ENCODE data around the gene SPTBN1.

Gene SPTBN1

GRCh38 chr2:54595999-54596902, 140.1 kb downstream of the SPTBN1 start:
- DNase-seq = peak; percentile 13

DNA sequence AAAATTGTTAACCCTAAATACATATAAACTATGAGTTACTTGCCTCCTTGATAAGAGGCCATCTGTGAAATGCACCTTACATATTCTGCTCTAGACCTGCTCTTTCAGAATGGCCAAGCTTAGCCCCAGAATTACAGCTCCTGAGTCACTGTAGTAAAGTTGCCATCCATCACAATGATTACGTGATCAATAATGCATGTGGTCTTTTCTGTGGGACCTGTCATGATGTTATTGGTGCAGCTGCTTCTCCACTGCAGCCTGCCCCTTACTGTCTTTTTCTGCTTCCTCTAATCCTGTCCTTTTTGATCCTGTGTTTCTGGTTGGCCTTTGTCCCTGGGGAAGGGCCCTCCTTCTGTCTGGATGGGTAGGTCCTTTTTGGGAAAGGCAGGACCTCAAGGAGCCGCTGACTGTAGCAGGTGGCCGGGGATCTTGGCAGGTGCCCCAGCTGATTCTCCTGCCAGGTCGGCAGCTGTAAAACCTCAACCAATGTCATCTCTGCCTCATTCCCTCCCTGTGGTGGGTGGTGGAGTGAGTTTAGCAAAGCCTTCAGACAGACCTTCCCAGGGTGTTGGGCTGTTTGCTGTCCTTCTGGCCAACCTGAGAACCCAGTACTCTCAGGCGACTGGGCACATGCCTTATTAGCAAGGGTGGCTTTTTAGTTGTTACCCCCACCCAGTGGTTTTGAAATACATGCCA, 141.2 kb downstream of the SPTBN1 start:
- no peak for DNase-seq

- no peak for DNase-seq
These were observed 142.5 kb downstream of the SPTBN1 start for GRCh38 chr2:54598347-54599325.

- DNase-seq = no peak
These were observed 143.2 kb downstream of the SPTBN1 start for GRCh38 chr2:54599326-54599710.

- DNase-seq = no peak
These were observed 143.8 kb downstream of the SPTBN1 start for GRCh38 chr2:54599914-54600313.

DNA sequence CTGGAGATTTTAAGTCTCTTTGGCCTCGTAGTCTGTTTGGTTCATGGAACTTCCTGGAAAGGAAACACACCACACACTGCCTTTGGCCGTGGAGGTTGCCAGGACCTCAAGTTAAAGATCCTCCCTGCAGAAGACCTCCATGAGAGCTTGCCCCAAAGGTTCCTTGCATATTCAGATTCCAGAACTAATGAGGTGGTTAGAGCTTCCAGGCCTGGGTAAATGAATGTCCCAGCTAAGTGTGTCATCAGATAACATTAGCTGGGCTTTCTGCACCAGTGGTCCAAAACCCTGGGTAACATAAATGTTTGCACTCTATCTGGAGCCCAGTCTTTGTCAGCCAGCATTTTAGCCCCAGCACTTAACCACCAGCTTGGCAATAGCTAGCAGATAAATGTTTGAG, 145.2 kb downstream of the SPTBN1 start:
- no peak for DNase-seq

DNA sequence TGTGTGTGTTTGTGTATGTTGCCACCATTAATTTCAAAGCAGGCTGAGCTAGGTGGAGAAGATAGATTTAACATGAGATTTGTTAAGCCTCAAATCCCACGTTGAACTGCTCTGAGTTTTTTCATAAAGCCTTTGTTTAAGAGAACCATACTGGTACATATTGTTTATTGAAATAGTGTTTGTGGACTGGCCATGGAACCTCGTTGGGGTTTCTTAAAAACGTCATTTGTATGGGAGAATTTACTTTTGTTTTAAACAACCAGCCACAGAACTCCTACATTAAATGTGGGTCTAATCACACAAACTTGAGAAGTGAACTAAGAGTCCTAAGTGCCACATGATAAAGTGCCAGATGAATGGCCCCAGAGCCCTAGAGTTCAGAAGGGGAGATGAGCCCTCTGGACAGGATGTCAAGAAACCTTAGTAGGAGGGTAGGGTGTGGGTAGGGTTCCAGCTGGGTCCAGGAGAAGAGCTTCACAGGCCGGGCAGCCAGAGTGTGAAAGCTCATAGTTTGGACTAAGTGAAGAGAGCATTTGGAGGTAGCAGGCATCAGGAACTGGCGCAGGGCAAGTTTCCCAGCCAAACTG, 146.7 kb downstream of the SPTBN1 start:
- no peak for DNase-seq

- DNase-seq = no peak
These were observed 147.2 kb downstream of the SPTBN1 start for GRCh38 chr2:54603357-54603756.

DNA sequence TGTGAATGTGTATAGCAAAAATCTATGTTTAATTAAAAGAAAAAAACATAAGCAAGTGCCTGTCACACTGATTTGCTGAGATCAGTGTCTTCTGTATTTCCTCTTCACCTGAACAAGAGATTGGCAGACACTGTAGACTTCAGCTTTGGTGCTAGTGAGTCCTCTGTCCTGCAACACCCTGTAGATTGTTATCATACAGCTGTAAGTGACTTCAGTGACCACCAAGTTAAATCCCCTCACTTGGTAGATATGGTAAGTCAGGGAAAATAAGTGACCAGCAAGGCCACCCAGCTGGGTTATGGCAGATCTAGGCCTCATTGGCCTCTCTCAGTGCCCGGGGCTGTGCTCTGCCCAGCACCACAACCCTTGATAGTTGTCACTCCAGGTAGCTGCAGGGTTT, 147.7 kb downstream of the SPTBN1 start:
- DNase-seq = no peak

DNA sequence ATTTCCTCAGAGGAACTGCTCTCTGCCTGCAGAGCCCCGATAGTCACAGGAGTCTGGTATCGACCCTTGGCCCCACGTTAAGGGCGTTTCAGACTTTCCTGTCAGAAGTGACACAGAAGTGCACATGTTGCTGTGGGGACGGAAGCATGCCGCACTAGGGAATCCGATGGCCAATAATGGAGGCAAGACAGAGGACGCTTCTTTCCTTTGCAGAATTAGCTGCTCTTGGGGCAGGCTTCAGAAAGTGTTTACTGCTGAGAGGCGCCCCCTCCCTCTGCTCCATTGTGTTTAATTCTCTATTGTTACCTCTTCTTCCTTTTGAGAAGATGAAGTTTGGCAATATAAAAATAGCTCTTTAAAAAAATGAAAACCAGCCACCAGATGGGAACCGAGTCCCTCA, 148.7 kb downstream of the SPTBN1 start:
- DNase-seq = no peak

- DNase-seq = no peak
These were observed 149.7 kb downstream of the SPTBN1 start for GRCh38 chr2:54605836-54606235.

DNA sequence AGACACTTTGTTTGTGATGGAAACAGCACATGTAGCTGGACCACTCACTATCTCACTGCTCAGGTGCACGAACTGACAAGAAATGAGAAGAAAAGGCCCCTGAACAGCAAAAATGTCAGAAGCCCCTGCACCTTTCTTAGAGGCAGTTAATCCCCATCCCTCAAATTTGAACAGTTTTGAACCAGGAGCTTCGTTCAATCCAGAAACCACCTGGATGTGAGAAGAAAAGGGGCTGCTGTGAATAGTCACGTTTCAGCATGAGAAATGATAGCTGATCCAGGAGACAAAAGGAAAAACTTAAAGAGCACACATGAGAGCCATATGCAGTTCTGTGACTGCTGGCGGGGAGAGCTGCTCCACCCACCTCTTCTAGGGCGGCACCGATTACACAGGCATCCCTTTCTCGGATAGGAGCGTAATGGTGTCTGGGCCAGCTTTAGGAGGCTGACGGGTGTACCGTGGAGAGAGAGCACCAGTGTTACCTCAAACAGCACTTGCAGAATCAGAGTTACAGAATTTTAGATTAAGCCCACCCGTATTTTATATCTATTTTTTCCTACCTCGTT, 150.3 kb downstream of the SPTBN1 start:
- DNase-seq = peak; percentile 11

- DNase-seq = no peak
These were observed 152.1 kb downstream of the SPTBN1 start for GRCh38 chr2:54608224-54608623.

DNA sequence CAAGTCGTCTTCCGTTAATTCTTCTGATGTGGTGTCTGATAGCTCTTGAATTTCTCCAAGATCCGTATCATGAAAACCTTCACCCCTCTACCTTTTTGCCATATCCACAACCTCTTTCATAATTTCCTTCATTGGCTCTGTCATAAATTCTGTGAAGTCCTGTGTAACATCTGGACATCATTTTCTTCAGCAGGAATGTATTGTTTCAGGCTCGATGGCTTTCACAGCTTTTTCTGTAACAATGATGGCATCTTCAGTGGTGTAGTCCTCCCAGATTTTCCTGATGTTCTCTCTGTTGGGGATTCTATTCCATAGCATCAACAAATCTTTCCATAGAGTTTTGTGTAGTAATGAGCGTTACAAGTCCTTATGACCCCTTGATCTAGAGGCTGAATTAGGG, 153.1 kb downstream of the SPTBN1 start:
- no peak for DNase-seq

DNA sequence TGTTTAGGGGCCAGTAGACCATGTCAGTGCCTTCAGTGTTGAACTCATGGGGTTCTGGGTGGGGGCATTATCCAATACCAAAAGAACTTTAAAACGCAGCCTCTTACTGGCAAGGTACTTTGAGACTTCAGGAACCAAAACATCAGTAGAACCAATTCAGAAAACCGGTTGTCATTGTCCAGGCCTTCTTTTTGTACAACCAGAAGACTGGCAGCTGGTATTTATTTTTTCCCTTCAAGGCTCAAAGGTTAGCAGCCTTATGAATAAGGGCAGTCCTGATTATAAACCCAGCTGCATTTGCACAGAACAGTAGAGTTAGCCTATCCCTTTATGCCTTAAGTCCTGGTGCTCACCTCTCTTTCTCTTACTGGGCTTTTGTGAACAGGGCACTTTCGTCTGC, 153.5 kb downstream of the SPTBN1 start:
- DNase-seq = no peak

DNA sequence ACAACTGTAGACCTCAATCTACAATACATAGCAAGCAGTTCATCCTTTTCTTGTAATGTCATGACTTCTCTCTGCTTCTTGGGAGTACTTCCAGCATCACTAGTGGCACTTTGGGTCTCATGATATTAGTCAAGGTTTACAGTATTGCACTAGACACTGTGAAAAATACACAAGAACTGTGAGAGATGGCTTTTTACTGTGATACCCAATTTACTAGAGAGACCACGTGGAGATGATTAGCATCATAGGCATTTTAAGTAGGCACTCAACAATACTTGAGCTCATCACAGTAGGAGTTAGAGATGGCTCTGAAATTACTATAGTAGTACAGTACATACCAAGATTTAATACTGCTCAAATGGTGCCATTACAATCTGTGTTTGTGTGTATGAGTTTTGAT, 154.6 kb downstream of the SPTBN1 start:
- DNase-seq = no peak

GRCh38 chr2:54611830-54612545, 155.9 kb downstream of the SPTBN1 start:
- DNase-seq = no peak

DNA sequence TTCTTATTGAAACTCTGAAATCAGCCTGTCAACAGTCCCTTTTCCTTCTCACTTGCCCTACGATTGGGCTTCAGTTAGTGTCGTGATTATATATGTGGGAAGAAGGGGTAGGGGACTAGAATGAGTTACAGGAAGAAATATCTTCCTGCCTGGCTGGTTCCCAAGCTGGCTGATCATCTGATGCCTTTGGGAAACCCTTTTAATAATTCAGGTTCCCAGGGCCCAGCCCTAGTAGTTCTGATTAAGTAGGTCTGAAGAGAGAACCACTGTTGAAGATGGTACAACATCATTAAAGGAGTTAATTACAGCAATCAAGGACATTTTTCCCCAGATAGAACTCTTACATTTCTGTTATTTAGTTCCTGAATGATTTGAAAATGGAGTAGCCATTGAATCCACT, 157.3 kb downstream of the SPTBN1 start:
- no peak for DNase-seq

DNA sequence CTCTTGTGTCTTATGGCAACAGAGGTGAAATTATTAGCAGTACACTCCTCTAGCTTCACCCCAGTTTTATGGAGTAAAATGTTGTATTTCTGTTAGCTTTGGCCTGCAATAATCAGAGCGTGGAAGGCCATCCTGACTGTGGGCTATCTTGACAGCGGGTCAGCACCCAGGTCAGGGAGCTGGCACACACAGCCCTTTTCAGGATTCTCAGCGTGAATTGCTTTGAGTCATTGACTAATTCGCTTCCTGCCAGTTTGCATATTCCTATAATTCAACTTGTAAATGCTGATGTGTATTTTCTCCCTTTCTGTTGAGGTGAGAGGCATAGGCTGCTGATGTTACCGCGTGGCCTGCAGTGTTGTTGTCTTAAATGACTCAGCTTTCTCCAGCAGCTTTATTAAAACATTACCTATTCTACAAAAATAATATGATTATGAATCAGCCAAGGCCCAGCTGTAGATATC, 157.7 kb downstream of the SPTBN1 start:
- DNase-seq = no peak

DNA sequence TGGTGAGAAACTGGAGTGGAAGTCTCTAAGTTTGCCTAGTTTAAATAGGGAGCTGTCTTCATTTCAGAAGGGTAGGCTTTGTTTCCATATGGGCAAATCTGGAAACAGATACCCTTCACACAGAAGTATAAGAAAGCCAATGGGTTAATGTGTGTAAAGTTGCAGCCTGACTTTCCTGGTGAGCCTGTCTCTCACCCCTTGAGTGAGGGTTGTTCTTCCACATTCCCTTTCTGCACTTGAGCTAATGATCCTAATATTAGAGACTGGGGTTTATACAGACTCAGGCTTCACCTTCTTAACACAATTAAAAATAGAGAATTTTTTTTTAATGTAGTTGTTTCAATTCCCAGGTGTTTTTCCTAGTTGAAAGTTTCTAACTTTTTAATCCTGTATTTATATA, 158.7 kb downstream of the SPTBN1 start:
- no peak for DNase-seq

DNA sequence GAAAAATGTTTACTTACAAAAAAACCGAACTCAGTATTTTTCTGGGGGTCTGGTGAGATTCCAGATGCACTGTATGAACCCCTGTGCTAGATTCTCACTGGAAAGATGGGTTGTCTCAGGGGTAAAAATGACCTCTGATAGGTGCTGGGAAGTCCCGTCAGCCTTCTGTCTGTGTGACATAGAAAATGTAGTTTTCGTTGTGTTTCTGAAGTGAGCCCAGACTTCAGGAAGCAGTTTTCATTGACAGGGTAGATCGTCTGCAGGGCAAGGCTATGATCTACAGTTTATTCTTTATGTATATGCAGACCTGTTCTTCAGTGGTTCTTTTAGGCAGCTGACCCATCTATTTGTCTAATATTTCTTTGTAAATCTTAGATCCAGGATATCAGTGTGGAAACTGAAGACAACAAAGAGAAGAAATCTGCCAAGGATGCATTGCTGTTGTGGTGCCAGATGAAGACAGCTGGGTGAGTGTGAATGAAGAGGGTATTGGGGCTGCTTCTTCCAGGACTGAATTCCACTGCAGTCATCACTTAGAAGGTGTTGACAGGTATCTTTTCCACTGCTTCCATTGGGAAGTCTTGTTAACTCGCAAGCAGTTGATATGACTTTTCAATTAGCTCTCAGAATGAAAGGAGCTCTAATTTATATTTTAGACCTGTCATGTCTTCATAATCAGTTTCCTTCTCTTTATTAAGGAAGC, 159.9 kb downstream of the SPTBN1 start:
- DNase-seq = no peak
